K562 (cell line): Measurements from ENCODE around the gene TTL. TPM values are rescaled to one million over a fixed set of nuclear protein-coding genes. Genes with fewer than 3 reads are reported as not detected.

Experiments used
- ARID2 ChIP-seq: fragments of 450-650 bp; IDR thresholded peaks from 2 replicates; pipeline ENCODE4 v1.6.1; 2017; ENCODE audit warnings: antibody characterized with exemption, mild to moderate bottlenecking
- CAMTA2 ChIP-seq: fragments of 250-450 bp; sonication (Bioruptor Pico); conservative IDR thresholded peaks from 2 replicates; pipeline ENCODE4 v1.5.1; 2022
- CTBP1 ChIP-seq: fragments of 450-650 bp; IDR thresholded peaks from 2 replicates; pipeline ENCODE4 v1.6.1; 2016; ENCODE audit warnings: borderline replicate concordance
- DIDO1 ChIP-seq: fragments of 450-650 bp; IDR thresholded peaks from 2 replicates; pipeline ENCODE4 v1.6.1; 2016; ENCODE audit warnings: low read depth, missing biosample characterization, missing genetic modification characterization
- ELF1 ChIP-seq: fragments of 200-800 bp; sonication (Bioruptor generic); IDR thresholded peaks from 2 replicates; pipeline ENCODE4 v1.6.1; 2016; ENCODE audit warnings: missing genetic modification characterization, missing compliant biosample characterization
- ELF4 ChIP-seq: fragments of 450-650 bp; formaldehyde crosslinking; IDR thresholded peaks from 2 replicates; pipeline ENCODE4 v1.4.0; 2022; ENCODE audit warnings: missing genetic modification characterization
- ESRRA ChIP-seq: fragments of 450-650 bp; IDR thresholded peaks from 2 replicates; pipeline ENCODE4 v1.6.1; 2014; ENCODE audit warnings: low read depth, mild to moderate bottlenecking, moderate library complexity, borderline replicate concordance
- FIP1L1 ChIP-seq: fragments of 200-400 bp; formaldehyde crosslinking; IDR thresholded peaks from 2 replicates; pipeline ENCODE4 v1.6.1; 2018; ENCODE audit warnings: mild to moderate bottlenecking, low read depth, low read length; ENCODE audit not compliant: poor library complexity, severe bottlenecking
- KDM1A ChIP-seq, 2 experiments: fragments of 450-650 bp; IDR thresholded peaks; 2 replicates each; pipeline ENCODE4 v1.6.1; 2016; ENCODE audit warnings: mild to moderate bottlenecking in 2 of 2
- NCOA4 ChIP-seq: fragments of 450-650 bp; IDR thresholded peaks from 2 replicates; pipeline ENCODE4 v1.6.1; 2018; ENCODE audit warnings: mild to moderate bottlenecking; ENCODE audit not compliant: partially characterized antibody
- NFIC ChIP-seq: fragments of 450-650 bp; IDR thresholded peaks from 2 replicates; pipeline ENCODE4 v1.6.1; 2017; ENCODE audit warnings: mild to moderate bottlenecking, inconsistent platforms
- POLR2A ChIP-seq: fragments of 450-650 bp; conservative IDR thresholded peaks from 2 replicates; pipeline ENCODE4 v1.6.1; 2016
- POLR2AphosphoS5 ChIP-seq: IDR thresholded peaks from 2 replicates; pipeline ENCODE4 v1.6.1; 2011; ENCODE audit warnings: mild to moderate bottlenecking, low read depth, low read length, moderate library complexity; ENCODE audit not compliant: control insufficient read depth, insufficient read depth
- PYGO2 ChIP-seq: fragments of 450-650 bp; IDR thresholded peaks from 2 replicates; pipeline ENCODE4 v1.6.1; 2016; ENCODE audit warnings: mild to moderate bottlenecking, missing genetic modification characterization, moderate library complexity, missing compliant biosample characterization
- RB1 ChIP-seq: fragments of 450-650 bp; IDR thresholded peaks from 2 replicates; pipeline ENCODE4 v1.6.1; 2017; ENCODE audit warnings: low read depth, mild to moderate bottlenecking
- RBM25 ChIP-seq: fragments of 200-400 bp; formaldehyde crosslinking; IDR thresholded peaks from 2 replicates; pipeline ENCODE4 v1.6.1; 2018; ENCODE audit warnings: low read length, low read depth, moderate library complexity; ENCODE audit not compliant: severe bottlenecking
- SIN3B ChIP-seq: fragments of 450-650 bp; IDR thresholded peaks from 2 replicates; pipeline ENCODE4 v1.6.1; 2017; ENCODE audit warnings: low read depth, mild to moderate bottlenecking, moderate library complexity
- YY1 ChIP-seq, 3 experiments: IDR thresholded peaks; 2 replicates each; pipeline ENCODE4 v1.6.1; 2011; ENCODE audit warnings: low read length in 2 of 3, mild to moderate bottlenecking in 2 of 3, moderate library complexity in 2 of 3, borderline replicate concordance in 1 of 3, control low read depth in 1 of 3, low read depth in 1 of 3; ENCODE audit not compliant: insufficient read depth in 3 of 3, insufficient replicate concordance in 2 of 3, control insufficient read depth in 1 of 3, insufficient read length in 1 of 3; ENCODE audit errors: extremely low read depth in 1 of 3
- ZNF165 ChIP-seq: fragments of 250-450 bp; sonication (Bioruptor Pico); IDR thresholded peaks from 2 replicates; pipeline ENCODE4 v1.4.0; 2020; ENCODE audit warnings: borderline replicate concordance
- ZNF224 ChIP-seq: sonication (generic); formaldehyde crosslinking; IDR thresholded peaks from 2 replicates; pipeline ENCODE4 v1.8.0; 2022; ENCODE audit warnings: mild to moderate bottlenecking, missing genetic modification reagents
- polyA plus RNA-seq, 8 experiments: library from polyadenylated mRNA; depleted of rRNA in 4 of 8; stranded (reverse) in 5 of 8; unstranded in 3 of 8; fragments of >200 nt; fragmentation: Nextera tagmentation in 2 of 8; fragmentation: Illumina TruSeq in 1 of 8; extraction: Ambion mirVana in 2 of 8; extraction: Trizol in 1 of 8; gene quantifications; 2 replicates each; pipeline versions ENCODE4 v1.2.1 to v1.2.3, GENCODE V29; 2011 to 2014; ENCODE audit warnings: inconsistent platforms in 1 of 8, missing spikeins in 1 of 8
- total RNA-seq, 7 experiments: library from RNA; depleted of rRNA in 6 of 7; stranded (reverse); fragments of >200 nt in 6 of 7; fragmentation: Illumina TruSeq in 2 of 7; extraction: Trizol in 2 of 7; gene quantifications; 2 replicates each; pipeline versions ENCODE4 v1.2.1 to v1.2.3, GENCODE V29; 2011 to 2021; ENCODE audit warnings: low replicate concordance in 1 of 7
- TF ChIP-seq, protein P1 (sequence below), 2 experiments: IDR thresholded peaks in 1 of 2; conservative IDR thresholded peaks in 1 of 2; 2 replicates each; pipeline ENCODE4 v1.6.1; 2016; ENCODE audit warnings: low read depth in 2 of 2, mild to moderate bottlenecking in 1 of 2, missing compliant biosample characterization in 1 of 2, missing genetic modification characterization in 1 of 2, moderate library complexity in 1 of 2
- TF ChIP-seq, protein P2 (sequence below): fragments of 250-450 bp; sonication (Bioruptor Pico); IDR thresholded peaks from 2 replicates; pipeline ENCODE4 v1.5.0; 2020; ENCODE audit warnings: mild to moderate bottlenecking
- TF ChIP-seq, protein P3 (sequence below): fragments of 450-650 bp; IDR thresholded peaks from 2 replicates; pipeline ENCODE4 v1.6.1; 2016; ENCODE audit warnings: missing biosample characterization, missing genetic modification characterization

TTL gene
- total and polyA plus RNA-seq, 9 of the 15 experiments (the other 6 are each of a cell fraction or from before 2014, with no cell fraction given): 9.4 to 54.4 (median 34.9) TPM

DNA sequence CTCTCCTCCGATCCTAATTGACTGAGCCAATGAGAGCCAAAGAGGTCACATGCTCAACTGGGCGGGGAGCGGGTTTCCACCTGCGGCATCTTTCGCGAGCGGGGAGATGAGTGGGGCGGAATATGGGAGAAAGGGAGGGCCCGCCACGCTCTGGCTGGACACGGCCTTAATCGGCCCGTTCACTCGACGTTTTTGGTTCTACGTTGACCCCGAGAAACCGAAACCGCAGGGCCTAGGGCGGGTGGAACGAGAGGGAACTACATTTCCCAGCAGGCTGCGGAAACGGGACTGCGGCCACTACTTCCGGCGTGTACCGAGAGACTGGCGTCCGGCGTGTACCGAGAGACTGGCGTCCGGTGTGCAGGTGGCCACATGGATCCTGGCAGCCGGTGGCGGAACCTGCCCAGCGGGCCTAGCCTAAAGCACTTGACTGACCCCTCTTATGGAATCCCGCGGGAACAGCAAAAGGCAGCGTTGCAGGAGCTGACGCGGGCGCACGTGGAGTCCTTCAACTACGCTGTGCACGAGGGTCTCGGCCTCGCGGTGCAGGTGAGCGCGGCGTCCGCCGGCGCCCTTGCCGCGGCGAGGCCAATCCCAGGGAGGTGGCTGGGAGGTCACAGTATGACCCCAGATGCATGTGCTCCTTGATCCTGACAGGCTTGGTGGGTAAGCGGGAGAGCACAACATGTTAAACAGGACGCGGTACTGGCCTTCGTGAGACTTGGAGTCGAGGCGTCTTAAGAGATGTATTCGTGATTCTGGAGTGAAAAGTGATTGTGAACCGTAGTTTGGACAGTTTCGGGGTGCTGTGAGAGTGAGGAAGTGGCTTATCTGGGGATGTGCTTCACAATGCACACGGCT lies 60.4 kb downstream of the TTL start, which contains the start of gene POLR1B (continued):
- TF ChIP-seq, protein P1, sequence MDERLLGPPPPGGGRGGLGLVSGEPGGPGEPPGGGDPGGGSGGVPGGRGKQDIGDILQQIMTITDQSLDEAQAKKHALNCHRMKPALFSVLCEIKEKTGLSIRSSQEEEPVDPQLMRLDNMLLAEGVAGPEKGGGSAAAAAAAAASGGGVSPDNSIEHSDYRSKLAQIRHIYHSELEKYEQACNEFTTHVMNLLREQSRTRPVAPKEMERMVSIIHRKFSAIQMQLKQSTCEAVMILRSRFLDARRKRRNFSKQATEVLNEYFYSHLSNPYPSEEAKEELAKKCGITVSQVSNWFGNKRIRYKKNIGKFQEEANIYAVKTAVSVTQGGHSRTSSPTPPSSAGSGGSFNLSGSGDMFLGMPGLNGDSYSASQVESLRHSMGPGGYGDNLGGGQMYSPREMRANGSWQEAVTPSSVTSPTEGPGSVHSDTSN (CRISPR knock-in tag; IDR thresholded peaks at IDR 0.05; ENCODE audit: low read depth): no peak
- TF ChIP-seq, protein P1 (tag; conservative IDR thresholded peaks at IDR 0.05; ENCODE audit: low read depth): no peak
- no peak for TF ChIP-seq ZNF224
- peak; percentile 70; the same call in 1 of the 2 replicates for TF ChIP-seq RB1
- no peak for TF ChIP-seq CAMTA2 (CRISPR knock-in tag)
- peak; percentile 56; the same call in 1 of the 2 replicates for TF ChIP-seq DIDO1 (tag)
- TF ChIP-seq, protein P2, sequence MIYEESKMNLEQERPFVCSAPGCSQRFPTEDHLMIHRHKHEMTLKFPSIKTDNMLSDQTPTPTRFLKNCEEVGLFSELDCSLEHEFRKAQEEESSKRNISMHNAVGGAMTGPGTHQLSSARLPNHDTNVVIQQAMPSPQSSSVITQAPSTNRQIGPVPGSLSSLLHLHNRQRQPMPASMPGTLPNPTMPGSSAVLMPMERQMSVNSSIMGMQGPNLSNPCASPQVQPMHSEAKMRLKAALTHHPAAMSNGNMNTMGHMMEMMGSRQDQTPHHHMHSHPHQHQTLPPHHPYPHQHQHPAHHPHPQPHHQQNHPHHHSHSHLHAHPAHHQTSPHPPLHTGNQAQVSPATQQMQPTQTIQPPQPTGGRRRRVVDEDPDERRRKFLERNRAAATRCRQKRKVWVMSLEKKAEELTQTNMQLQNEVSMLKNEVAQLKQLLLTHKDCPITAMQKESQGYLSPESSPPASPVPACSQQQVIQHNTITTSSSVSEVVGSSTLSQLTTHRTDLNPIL: no peak
- TF ChIP-seq ELF4 (CRISPR knock-in tag): no peak; the same call in 1 of the 2 replicates
- peak; percentile 12 to 65 (median 20) for TF ChIP-seq YY1 (IDR thresholded peaks at IDR 0.05; ENCODE audit: borderline replicate concordance in 1 of 3, control insufficient read depth in 1 of 3, extremely low read depth in 1 of 3, insufficient read depth in 3 of 3, insufficient read length in 1 of 3, insufficient replicate concordance in 2 of 3, low read depth in 1 of 3, low read length in 2 of 3)
- TF ChIP-seq PYGO2 (tag): no peak
- TF ChIP-seq SIN3B: peak; percentile 49
- 0 out of 2 replicates have a peak, but pooled peaks have one; percentile 6 for TF ChIP-seq ZNF165 (CRISPR knock-in tag)
- peak; percentile 82; the same call in 1 of the 2 replicates for TF ChIP-seq CTBP1
- TF ChIP-seq NFIC: peak; percentile 24; the same call in 1 of the 2 replicates
- peak in 1 of 2 experiments; percentile 100; a peak in 2 of 4 replicates for TF ChIP-seq KDM1A (IDR thresholded peaks at IDR 0.05)
- peak; percentile 75 for TF ChIP-seq POLR2A
- TF ChIP-seq POLR2AphosphoS5: peak; percentile 10; the same call in 1 of the 2 replicates
- TF ChIP-seq ELF1 (tag): peak; percentile 81
- TF ChIP-seq, protein P3, sequence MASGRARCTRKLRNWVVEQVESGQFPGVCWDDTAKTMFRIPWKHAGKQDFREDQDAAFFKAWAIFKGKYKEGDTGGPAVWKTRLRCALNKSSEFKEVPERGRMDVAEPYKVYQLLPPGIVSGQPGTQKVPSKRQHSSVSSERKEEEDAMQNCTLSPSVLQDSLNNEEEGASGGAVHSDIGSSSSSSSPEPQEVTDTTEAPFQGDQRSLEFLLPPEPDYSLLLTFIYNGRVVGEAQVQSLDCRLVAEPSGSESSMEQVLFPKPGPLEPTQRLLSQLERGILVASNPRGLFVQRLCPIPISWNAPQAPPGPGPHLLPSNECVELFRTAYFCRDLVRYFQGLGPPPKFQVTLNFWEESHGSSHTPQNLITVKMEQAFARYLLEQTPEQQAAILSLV (tag): no peak
- peak; percentile 89 for TF ChIP-seq ESRRA
- TF ChIP-seq NCOA4: no peak
- peak; percentile 74 for TF ChIP-seq FIP1L1
- TF ChIP-seq RBM25: no peak
- TF ChIP-seq ARID2: peak; percentile 88; the same call in 1 of the 2 replicates
